C4-2B (cell line): ENCODE measurements around the gene TNFAIP2.

Source experiments
- ZFX ChIP-seq: fragments of 450-650 bp; IDR thresholded peaks from 2 replicates; pipeline ENCODE4 v1.6.1; 2017
- TF ChIP-seq, protein P1 (sequence below): fragments of 450-650 bp; conservative IDR thresholded peaks from 2 replicates; pipeline ENCODE4 v1.5.1; 2017; ENCODE audit warnings: mild to moderate bottlenecking

DNA sequence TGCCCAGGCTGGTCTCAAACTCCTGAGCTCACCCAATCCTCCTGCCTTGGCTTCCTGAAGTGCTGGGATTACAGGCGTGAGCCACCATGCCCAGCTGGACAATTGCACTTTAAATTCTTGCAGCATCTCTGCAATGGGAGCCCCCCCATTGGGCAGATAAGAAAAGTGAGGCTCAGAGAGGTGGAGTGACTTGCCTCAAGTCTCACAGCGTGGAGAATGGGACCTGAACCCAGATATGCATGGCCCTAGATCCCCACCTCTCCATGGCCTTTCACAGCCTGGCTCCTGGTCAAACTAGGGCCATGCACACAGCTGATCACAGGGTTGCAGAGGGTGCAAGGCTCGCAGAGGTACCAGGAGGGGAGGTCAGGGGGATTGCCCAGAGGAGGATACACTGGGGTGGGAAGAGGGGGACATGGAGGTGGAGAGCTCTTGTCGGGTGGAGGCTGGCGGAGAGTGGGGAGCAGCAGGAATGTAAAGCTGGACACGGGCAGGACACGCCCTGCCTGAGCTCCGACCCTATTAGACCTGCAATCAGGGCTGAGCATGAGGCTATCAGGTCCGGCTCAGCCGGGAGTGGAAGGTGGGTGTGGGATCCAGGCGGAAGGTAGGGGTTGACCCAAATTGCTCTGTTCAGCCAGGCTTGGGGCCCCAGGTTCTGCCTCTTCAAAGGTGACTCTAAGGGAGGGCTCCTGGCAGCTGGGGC lies 21.9 kb upstream of the TNFAIP2 start:
- TF ChIP-seq, protein P1, sequence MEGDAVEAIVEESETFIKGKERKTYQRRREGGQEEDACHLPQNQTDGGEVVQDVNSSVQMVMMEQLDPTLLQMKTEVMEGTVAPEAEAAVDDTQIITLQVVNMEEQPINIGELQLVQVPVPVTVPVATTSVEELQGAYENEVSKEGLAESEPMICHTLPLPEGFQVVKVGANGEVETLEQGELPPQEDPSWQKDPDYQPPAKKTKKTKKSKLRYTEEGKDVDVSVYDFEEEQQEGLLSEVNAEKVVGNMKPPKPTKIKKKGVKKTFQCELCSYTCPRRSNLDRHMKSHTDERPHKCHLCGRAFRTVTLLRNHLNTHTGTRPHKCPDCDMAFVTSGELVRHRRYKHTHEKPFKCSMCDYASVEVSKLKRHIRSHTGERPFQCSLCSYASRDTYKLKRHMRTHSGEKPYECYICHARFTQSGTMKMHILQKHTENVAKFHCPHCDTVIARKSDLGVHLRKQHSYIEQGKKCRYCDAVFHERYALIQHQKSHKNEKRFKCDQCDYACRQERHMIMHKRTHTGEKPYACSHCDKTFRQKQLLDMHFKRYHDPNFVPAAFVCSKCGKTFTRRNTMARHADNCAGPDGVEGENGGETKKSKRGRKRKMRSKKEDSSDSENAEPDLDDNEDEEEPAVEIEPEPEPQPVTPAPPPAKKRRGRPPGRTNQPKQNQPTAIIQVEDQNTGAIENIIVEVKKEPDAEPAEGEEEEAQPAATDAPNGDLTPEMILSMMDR, result no peak
- no peak for TF ChIP-seq ZFX
